Progenitor cell of endocrine pancreas (in vitro differentiated cells): ENCODE data around the gene RGS9BP. TPM values are rescaled to one million over a fixed set of nuclear protein-coding genes. Genes with fewer than 3 reads are reported as not detected.

Source experiments
- DNase-seq: peaks from one replicate; pipeline ENCODE4 v3.0.0; 2021; ENCODE audit warnings: low spot score; ENCODE audit not compliant: unreplicated experiment
- H3K27ac Mint-ChIP-seq: 2 replicates; pipeline ENCODE4 v1.8.0; 2021; ENCODE audit warnings: mild to moderate bottlenecking, moderate library complexity, mixed read lengths
- H3K27me3 Mint-ChIP-seq: 2 replicates; pipeline ENCODE4 v1.8.0; 2021; ENCODE audit warnings: mixed read lengths
- H3K36me3 Mint-ChIP-seq: 2 replicates; pipeline ENCODE4 v1.8.0; 2022; ENCODE audit warnings: mixed read lengths; ENCODE audit not compliant: insufficient read depth
- H3K4me1 Mint-ChIP-seq: 2 replicates; pipeline ENCODE4 v1.8.0; 2021; ENCODE audit warnings: low read depth, mixed read lengths
- H3K4me3 Mint-ChIP-seq: 2 replicates; pipeline ENCODE4 v1.8.0; 2021; ENCODE audit warnings: low read depth, mild to moderate bottlenecking, moderate library complexity, mixed read lengths
- H3K9me3 Mint-ChIP-seq: 2 replicates; pipeline ENCODE4 v1.8.0; 2021; ENCODE audit warnings: low read depth, mixed read lengths
- CTCF ChIP-seq: fragments of 200-600 bp; sonication (generic); IDR thresholded peaks from one replicate; pipeline ENCODE4 v1.5.0; 2021; ENCODE audit warnings: antibody characterized with exemption, mild to moderate bottlenecking; ENCODE audit not compliant: unreplicated experiment
- total RNA-seq: library from RNA; stranded (reverse); gene quantifications from 2 replicates; pipeline ENCODE4 v1.2.1, GENCODE V29; 2021

The RGS9BP gene
- total RNA-seq, 1 donor from 2014 or later, result 0.10 TPM

DNA sequence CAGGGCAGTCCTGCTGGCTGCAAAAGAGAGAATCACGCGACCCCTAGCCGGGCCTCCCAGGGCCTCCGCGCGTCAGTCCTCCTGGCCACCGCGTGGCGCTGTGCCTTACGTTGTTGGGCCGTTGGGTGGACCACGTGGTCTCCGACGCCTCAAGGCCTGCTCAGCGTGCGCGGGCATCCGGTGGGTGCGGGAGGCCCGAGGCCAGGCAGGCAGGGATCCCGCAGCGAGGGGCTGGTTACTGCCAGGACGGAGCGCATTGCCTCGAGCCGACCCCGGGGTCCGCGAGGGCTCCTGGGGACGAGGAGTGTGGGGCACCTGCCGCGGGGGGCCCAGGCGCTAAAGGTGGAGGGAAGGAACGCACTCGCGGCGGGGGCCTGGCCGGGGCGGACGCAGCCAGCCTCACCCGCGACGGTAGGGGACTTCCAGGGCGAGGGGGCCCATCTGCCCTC lies 44.0 kb downstream of the RGS9BP start, which contains the start of gene TDRD12:
Gene TDRD12, plus strand, starts transcription at position 157 of the 449 bp plus-strand sequence. CDS start 306 bp downstream, outside the sequence.
- peaks cover 4% of the 10 kb centered on the region for H3K4me1 Mint-ChIP-seq
- H3K27me3 Mint-ChIP-seq, result peaks cover 7% of the 10 kb centered on the region
- H3K36me3 Mint-ChIP-seq, result peaks cover 11% of the 10 kb centered on the region
- no peak for TF ChIP-seq CTCF
- H3K9me3 Mint-ChIP-seq, result no peaks in the 10 kb centered on the region
- DNase-seq, result no peak
- no peak within 1 kb of the TSS for H3K4me3 Mint-ChIP-seq
- H3K27ac Mint-ChIP-seq, result no peak within 1 kb of the TSS

- Mint-ChIP-seq H3K36me3 (peaks cover 6% of the 10 kb centered on the region), H3K4me3 (no peak overlapping the region), H3K27ac (no peak overlapping the region), H3K9me3 (no peaks in the 10 kb centered on the region), H3K4me1 (peaks cover 4% of the 10 kb centered on the region), H3K27me3 (peaks cover 11% of the 10 kb centered on the region)
- DNase-seq, result no peak
- TF ChIP-seq CTCF, result no peak
These were observed 44.7 kb downstream of the RGS9BP start for GRCh38 chr19:32720216-32720935.

- H3K27ac Mint-ChIP-seq, result no peak overlapping the region
- TF ChIP-seq CTCF, result no peak
- H3K36me3 Mint-ChIP-seq, result peaks cover 4% of the 10 kb centered on the region
- H3K9me3 Mint-ChIP-seq, result no peaks in the 10 kb centered on the region
- peaks cover 11% of the 10 kb centered on the region for H3K27me3 Mint-ChIP-seq
- H3K4me3 Mint-ChIP-seq, result no peak overlapping the region
- peaks cover 4% of the 10 kb centered on the region for H3K4me1 Mint-ChIP-seq
- DNase-seq, result no peak
These were observed 45.2 kb downstream of the RGS9BP start for GRCh38 chr19:32720936-32721250.

Other genes with a start within 250 kb of the RGS9BP start
- 106 TPM in 2 replicates for gene PDCD5, start 94.7 kb upstream of the RGS9BP start, total RNA-seq
- gene ANKRD27, start 668 bp upstream of the RGS9BP start, total RNA-seq, result 29.1 and 36.4 TPM in 2 replicates
- 11.8 and 13.2 TPM in 2 replicates for gene NUDT19, start 16.0 kb downstream of the RGS9BP start, total RNA-seq
- 0.29 and 0.33 TPM in 2 replicates for gene TDRD12, start 43.9 kb downstream of the RGS9BP start, total RNA-seq
- gene SLC7A9, start 193.9 kb downstream of the RGS9BP start, total RNA-seq, result 4.6 and 5.4 TPM in 2 replicates